GM18526 (cell line): Measurements from ENCODE around the gene PTPRG.

Source experiments
- POLR2A ChIP-seq: IDR thresholded peaks from 3 replicates; pipeline ENCODE4 v1.6.1; 2011; ENCODE audit not compliant: insufficient read length; ENCODE audit errors: extremely low read depth

PTPRG gene

DNA sequence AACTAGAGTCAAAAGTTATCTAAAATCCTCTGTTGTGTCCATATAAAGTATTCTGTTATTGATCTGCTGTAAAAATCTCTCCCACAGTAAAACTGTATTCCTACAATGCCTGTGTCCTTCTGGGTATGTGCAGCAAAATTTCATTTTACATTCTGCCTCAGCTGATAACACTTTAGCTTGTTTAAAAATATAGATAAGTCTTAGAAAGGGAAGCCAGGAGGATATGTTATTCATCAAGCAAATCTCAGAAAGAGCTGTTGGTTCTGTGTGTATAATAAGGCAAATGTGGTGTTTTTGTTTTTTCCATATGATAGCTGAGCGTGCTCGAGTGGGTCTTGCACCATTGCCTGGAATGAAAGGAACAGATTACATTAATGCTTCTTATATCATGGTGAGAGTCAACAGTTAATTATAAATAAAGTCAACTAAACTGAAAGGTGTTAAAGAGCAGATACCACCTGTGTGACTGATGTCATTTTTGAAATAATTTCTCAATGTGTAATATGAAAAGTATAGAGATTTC is 715.3 kb downstream of the PTPRG start:
- TF ChIP-seq POLR2A, result no peak

DNA sequence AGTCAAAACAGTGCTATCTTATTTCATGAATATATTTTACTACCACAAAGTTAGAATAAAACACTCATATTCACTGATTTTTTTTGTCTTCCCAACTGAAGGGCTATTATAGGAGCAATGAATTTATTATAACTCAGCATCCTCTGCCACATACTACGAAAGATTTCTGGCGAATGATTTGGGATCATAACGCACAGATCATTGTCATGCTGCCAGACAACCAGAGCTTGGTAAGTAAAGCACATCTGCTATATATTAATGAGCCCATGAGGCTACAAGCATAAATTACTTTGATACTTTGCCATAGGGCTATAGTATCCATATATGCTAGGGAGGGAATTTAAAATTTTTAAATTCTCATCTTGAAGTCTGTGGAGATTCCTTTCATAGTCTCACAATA is 716.1 kb downstream of the PTPRG start:
- TF ChIP-seq POLR2A, result no peak

DNA sequence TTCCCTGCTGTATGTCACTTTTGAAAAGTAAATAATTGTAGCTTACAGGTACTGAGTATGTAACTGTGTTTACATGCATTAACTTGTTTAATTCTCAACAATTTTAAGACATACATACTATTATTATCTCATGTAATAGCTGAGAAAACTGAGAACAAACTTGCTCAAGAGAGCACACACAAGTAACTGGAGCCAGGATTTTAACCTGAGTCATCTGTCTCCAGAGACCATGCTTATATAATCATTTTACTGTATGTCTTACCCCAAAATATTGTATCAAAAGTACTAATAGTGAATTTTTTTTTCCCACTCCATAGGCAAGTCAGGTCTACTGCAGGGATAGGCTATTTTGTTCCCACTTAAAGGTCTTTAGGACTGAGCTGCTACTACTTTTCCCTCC is 716.6 kb downstream of the PTPRG start:
- no peak for TF ChIP-seq POLR2A

DNA sequence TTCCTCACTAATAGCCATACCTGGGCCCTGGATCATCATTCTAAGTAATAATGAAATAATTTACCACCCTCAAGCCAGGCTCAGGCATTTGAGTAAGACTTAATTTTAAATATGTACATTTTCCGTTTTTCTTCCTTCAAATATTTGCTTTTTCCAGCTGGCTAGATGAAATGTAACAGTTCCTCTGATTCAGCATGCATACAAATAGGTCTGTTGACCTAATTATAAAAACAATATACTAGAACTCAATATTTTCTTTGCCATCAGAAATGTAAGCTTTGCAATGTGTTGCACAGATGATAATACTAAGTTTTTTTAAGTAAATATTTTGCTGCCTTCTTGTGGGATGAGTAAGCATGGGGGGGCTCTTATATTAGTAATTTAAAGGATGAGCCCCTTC is 720.4 kb downstream of the PTPRG start:
- no peak for TF ChIP-seq POLR2A

DNA sequence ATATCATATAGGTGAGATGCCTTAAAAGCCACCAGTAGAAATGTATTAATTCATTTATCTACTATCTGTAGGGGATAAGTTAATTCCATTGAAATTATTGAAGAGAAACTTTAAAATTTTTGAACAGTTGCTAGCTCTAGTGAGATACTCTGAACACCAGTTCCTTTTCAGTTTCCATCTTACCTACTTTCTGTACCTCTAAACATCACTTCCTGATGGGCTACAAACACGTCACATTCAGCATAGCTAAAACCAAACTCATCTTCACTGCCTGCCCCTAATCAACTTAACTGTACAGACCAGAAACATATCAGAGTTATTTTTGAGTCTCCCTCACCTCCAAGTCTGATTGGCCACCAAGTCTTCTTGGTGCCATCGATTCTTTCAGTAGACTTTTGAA is 723.1 kb downstream of the PTPRG start:
- no peak for TF ChIP-seq POLR2A

DNA sequence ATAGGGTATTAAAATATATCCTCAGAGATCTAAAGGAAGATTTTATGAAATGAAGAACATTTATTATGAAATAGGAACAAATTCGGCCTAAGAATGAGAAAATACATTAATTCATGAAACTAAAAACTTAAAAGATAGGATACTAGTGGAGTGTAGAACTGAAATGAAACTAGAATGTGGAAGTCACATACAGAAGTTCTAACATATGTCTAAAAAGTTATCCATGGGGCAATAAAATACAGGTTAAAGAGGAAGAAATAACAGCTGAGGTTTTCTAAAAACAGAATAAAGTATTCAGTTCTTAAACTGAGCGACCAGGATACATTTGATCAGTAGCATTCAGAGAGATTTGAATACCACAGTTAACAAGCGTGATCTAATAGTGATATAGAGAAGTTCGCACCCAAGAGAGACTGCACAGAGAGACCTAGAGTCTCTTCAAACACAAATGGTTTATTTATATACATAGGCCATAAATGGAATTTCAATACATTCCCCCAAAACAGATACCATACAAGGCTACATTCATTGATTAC is 726.1 kb downstream of the PTPRG start:
- no peak for TF ChIP-seq POLR2A

DNA sequence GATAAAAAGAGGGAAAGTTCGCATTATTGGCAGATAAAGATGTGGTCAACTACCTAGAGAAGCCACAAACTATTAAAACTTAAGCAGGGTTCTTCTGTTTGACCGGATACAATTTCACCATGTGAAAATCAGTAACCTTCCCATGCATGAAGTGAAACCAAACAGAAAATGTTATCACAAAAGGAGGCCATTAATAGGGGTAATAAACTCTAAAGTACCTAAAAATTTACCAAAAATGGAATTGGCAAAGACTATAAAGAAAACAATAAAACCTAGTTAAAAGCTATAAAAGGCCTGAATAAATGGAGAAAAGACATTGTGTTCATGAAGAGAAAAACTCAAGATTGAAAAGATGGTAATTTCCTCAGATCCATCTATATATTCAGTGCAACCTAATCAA is 728.6 kb downstream of the PTPRG start:
- TF ChIP-seq POLR2A, result no peak

DNA sequence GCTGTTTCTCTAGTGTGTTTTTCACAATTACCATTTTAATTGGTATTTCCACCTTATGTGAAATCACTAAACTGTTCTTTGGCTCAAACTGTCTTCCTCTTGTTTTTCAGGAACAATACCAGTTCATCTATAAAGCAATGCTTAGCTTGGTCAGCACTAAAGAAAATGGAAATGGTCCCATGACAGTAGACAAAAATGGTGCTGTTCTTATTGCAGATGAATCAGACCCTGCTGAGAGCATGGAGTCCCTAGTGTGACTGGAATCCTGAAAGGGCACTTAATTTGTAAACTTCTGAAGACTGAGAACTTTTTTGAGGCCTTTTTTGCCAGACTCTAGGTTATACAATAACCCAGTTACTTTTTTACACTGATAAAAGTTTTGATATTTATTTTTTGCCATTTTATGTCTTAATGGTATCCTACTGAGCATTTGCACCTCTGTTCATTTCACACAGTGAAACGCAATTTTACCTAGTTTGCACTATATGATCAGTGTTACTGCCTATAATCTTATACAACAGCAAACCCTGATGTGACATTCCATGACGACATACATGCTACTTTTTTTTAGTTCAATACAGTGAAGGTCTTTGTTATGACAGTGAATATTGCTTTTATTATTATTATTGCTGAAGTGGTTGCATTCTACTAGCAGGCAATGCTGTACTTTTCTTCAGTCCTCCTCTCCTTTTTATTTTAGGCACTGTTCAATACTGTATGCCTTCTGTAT is 731.8 kb downstream of the PTPRG start:
- no peak for TF ChIP-seq POLR2A

DNA sequence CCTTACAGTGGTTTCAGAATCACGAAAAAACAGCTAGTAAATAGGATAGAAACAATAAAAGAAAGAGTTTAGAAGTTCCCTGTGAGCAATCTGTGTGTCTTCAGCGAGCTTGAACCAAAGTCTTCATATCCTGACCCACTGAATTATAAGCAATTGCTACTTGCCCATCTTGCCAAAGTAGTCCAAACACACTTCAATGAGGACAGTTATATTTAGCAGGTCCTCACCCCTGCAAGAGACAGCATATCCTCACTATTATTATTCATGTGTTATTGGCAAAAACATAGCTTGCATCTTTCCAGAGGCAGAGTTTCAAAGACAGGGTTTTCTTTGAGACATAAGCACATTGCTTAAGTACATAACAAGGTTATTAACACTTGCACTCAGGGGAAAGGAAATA is 734.2 kb downstream of the PTPRG start:
- TF ChIP-seq POLR2A, result no peak

DNA sequence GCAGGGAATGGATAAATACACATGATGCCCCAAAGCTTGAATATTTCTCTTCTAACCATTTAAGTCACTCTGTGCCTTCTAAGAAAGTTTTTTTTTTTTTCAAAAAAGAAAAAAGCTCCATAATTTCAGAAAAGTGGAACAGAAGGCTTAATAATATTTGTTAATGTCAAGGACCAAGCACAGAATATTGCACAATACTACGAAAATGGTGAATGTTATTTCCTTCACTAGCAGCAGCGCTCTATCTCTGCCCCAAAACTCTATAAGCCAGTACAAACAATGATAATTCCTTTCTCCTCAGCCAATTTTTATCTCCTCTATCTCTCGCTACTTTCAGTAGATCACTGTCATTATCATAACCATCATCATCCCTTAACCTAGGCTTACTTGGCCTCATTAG is 739.2 kb downstream of the PTPRG start:
- TF ChIP-seq POLR2A, result no peak

DNA sequence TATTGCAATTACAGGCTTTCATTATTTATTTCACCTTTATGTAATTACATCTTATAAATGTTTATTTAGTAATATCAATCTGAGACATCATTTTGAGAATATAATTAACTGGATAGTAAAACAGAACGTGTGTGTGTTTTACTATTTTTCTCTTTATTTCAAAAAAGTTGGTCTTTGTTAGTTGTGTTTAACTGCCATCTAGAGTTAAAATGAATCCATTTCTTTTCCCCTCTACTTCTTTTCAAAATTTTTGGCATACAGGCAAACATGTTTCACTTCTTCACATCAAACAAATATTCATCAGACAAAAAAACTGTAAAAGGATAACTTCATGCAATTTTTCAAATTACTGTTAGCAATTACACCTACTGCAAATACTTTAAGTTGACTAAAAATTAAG is 750.8 kb downstream of the PTPRG start:
- TF ChIP-seq POLR2A, result no peak

DNA sequence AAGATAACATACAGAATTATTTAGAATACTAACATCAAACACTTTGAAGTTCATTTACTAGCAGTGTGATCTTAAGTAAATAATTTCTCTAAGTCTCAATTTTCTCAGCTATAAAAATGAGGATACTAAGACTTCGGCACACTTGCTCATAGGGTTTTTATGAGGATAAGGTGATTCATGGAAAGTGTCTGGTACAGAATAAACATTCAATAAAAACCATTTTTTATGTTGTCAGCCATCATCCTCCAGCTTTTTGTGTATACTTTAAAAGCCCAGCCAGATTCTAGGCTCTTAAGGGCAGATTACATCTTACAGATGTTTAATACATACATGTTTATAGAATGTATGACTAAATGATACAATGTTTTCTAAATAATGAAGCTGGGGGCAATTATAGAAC is 755.2 kb downstream of the PTPRG start:
- TF ChIP-seq POLR2A, result no peak

DNA sequence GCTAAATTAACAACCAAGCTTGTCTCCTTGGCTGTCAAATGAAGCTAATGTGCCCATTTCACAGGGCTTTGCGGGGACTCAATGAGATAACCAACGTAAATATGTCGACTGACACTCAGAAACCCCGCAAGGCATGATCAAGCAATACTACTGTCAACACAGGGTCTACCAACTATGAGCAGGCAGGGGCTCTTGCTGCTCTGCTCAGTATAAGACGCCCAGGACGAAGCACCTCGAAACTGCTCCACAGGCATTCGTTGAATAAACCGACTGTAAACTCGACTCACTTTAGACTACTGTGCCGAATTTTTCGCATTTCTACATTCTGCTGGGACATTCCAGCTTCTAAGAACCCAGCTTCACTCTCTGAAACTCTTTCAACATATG is 757.0 kb downstream of the PTPRG start:
- no peak for TF ChIP-seq POLR2A

DNA sequence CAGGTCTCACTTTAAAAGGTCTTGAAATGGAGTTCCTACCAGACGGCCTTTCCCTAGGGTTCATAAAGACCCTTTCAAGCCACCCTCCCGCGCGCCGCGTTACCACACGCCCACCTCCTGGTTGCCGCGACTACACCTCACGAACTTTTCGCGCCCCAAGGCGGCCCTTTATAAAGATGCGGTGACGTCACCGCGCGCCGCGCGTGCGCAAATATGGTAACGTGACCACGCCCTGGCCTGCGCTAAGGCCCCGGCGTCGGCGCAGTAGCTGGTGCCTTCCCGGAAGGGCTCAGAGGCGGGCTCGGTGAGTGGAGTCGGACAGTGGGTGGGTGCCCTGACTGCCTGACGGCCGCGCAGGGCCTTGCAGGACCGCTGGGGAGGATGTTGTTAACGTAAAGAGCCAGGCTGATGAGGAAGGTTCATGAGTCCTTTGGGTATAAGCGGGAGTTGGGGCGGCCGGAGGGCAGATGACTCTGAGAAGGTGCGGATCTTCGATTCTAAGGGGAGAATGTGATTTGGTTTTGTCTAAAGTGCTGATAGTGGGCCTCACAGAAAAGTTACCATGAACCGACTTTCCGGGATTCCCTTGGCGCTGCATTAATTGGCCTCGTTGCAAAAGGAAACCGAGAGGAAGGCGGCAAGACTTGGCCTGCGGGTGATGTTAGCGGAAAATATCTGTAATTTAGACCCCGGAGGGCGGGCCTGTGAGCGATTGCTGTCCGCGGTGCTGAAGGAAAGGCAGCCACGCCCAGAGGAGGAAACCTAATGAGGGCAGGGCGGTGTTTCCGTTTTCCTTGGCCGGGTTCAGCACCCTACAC is 757.6 kb downstream of the PTPRG start:
- TF ChIP-seq POLR2A, result peak; percentile 46

DNA sequence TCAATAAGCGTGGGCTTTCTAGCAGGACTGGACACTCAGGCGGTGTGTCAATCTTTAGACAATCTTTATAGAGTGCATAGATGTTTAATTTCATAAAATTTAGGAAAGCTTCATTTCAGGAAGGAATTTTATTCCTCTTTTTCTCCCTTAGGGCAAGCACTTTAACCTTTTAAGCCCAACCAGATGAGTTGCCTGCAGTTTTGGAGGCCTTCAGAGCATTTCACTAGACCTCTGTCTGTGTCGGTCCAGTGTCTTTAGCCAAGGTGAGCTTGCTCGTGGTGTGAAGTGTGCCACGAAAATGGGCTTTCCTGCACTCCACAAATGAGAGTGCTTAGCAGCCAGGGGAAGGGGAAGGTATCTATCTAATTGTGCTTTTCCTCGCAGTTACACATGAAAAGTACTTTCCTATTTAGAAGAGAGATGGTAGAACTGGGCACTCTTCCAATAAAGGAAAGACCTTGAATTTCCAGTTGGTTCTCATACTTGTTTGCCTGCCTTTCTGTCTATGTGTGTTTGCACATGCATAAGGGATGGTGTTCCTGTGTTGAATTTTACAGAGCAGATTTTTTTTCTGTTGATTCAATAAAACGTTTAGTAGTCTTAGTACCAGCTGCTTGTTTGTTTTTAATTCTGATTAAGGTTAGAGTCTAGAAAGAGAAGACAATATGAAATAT is 758.3 kb downstream of the PTPRG start:
- no peak for TF ChIP-seq POLR2A

DNA sequence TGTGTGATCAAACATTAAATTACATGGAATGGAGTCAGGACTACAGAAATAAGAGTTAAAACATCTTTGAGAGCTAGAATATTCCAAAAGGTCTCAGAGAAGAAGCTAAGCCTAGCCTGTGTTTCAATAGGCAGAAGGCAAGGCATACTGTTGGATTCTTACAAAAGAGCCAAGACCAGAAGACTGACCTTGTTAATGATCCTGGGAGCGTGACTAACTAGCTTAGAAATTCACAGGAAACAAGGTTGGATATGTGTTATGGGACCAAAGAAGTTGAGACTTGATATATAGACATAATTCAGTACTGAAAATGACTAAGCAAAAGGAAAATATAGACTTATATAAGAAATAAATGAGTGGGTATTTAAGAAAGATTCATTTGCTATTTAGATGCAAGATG is 761.9 kb downstream of the PTPRG start:
- no peak for TF ChIP-seq POLR2A

DNA sequence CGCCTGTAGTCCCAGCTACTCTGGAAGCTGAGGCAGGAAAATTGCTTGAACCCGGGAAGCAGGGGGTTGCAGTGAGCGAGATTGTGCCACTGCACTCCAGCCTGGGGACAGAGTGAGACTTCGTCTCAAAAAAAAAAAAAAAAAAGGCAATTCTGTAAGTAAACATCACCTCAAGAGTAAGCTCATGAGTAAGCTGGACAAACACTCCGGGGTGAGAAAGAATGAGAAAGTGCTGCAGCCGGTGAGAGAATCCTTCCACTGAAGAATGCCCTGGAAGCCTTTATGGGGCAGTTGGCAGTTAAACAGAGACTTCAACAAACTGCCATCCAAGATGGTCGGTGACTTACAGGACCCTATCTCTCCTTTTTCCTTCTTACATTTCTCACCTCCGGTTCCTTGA is 764.5 kb downstream of the PTPRG start:
- no peak for TF ChIP-seq POLR2A
